B cell (primary cell): ENCODE measurements around the gene USP26. TPM values are rescaled to one million over a fixed set of nuclear protein-coding genes. Genes with fewer than 3 reads are reported as not detected.

Experiments
- ATAC-seq: fragments of 200-7000 bp; cut with Tn5 transposase; one replicate; pipeline ENCODE4 v1.10.0; 2021; ENCODE audit warnings: low read depth, mild to moderate bottlenecking, moderate number of reproducible peaks, moderate library complexity
- CTCF ChIA-PET: fragments of 350-600 bp; sonication (Branson Sonifier 250); formaldehyde crosslinking; loops from one replicate; lab custom pipeline; 2021; ENCODE audit warnings: antibody characterized with exemption, inconsistent platforms; lab: Charles Lee
- POLR2A ChIA-PET: fragments of 350-600 bp; sonication (Branson Sonifier 250); formaldehyde crosslinking; loops from one replicate; lab custom pipeline; 2021; ENCODE audit warnings: antibody characterized with exemption; lab: Charles Lee
- DNase-seq: peaks from one replicate; pipeline ENCODE4 v3.0.0; 2013
- H2AFZ ChIP-seq: 2 replicates; pipeline ENCODE4 v1.6.1; 2012; ENCODE audit warnings: mild to moderate bottlenecking, low read depth, low read length; ENCODE audit not compliant: insufficient read depth, poor library complexity, severe bottlenecking
- H3K27ac ChIP-seq, 2 donors: 1 replicate in 1 of 2; 2 replicates in 1 of 2; pipeline ENCODE4 v1.5.1; 2012 to 2013; ENCODE audit warnings: low read length in 2 of 2, mild to moderate bottlenecking in 2 of 2, moderate library complexity in 1 of 2
- H3K27me3 ChIP-seq, 4 experiments: fragments of 200-600 bp in 1 of 4; sonication (generic) in 1 of 4; replicated peaks in 1 of 4; 1 replicate in 2 of 4; 2 replicates in 2 of 4; pipeline versions ENCODE4 v1.6.1 to v1.7.0; 2013 to 2016; ENCODE audit warnings: low read length in 3 of 4, mild to moderate bottlenecking in 2 of 4, mixed read lengths in 1 of 4, moderate library complexity in 1 of 4; ENCODE audit not compliant: insufficient read depth in 4 of 4, control insufficient read depth in 3 of 4; ENCODE audit errors: control extremely low read depth in 1 of 4
- H3K36me3 ChIP-seq, 2 experiments: replicated peaks in 1 of 2; 1 replicate in 1 of 2; 2 replicates in 1 of 2; pipeline versions ENCODE4 v1.6.1 to v1.7.1; 2013; ENCODE audit warnings: low read length in 1 of 2; ENCODE audit not compliant: insufficient read depth in 2 of 2, control insufficient read depth in 1 of 2; ENCODE audit errors: control extremely low read depth in 1 of 2, extremely low read depth in 1 of 2
- H3K4me1 ChIP-seq, 2 donors: fragments of 200-600 bp in 1 of 2; sonication (generic) in 1 of 2; 1 replicate in 1 of 2; 2 replicates in 1 of 2; pipeline versions ENCODE4 v1.5.1 to v1.6.1; 2013 to 2017; ENCODE audit warnings: low read length in 2 of 2; ENCODE audit not compliant: control insufficient read depth in 2 of 2, insufficient read depth in 2 of 2
- H3K4me2 ChIP-seq: replicated peaks from 2 replicates; pipeline ENCODE3; 2012; ENCODE audit warnings: mild to moderate bottlenecking, low read depth, low read length; ENCODE audit not compliant: poor library complexity, severe bottlenecking
- H3K4me3 ChIP-seq, 5 experiments: fragments of 200-600 bp in 1 of 5; sonication (generic) in 1 of 5; 1 replicate in 3 of 5; 2 replicates in 2 of 5; pipeline versions ENCODE4 v1.5.1 to v1.7.0; 2011 to 2016; ENCODE audit warnings: low read length in 4 of 5, mild to moderate bottlenecking in 4 of 5, low read depth in 2 of 5, control low read depth in 1 of 5, moderate library complexity in 1 of 5; ENCODE audit not compliant: insufficient read depth in 1 of 5; ENCODE audit errors: control extremely low read depth in 1 of 5, extremely low read depth in 1 of 5
- H3K79me2 ChIP-seq: fragments of 200-600 bp; sonication (generic); one replicate; pipeline ENCODE4 v1.6.0; 2016; ENCODE audit warnings: low read length; ENCODE audit not compliant: control insufficient read depth, insufficient read depth
- H3K9ac ChIP-seq: fragments of 200-600 bp; sonication (generic); 2 replicates; pipeline ENCODE4 v1.6.1; 2017; ENCODE audit warnings: mild to moderate bottlenecking, low read length, moderate library complexity
- H3K9me3 ChIP-seq, 3 donors: one replicate each; pipeline versions ENCODE4 v1.6.1 to v1.7.1; 2013; ENCODE audit warnings: low read length in 2 of 3; ENCODE audit not compliant: control insufficient read depth in 2 of 3, insufficient read depth in 1 of 3; ENCODE audit errors: control extremely low read depth in 1 of 3
- H4K20me1 ChIP-seq: 2 replicates; pipeline ENCODE4 v1.6.0; 2012; ENCODE audit warnings: mild to moderate bottlenecking, low read length; ENCODE audit not compliant: insufficient read depth, control insufficient read depth, poor library complexity, severe bottlenecking
- H3K27ac Mint-ChIP-seq: one replicate; pipeline ENCODE4 v1.8.0; 2021; ENCODE audit warnings: mixed read lengths
- H3K27me3 Mint-ChIP-seq: one replicate; pipeline ENCODE4 v1.8.0; 2021; ENCODE audit warnings: mixed read lengths
- H3K4me1 Mint-ChIP-seq: one replicate; pipeline ENCODE4 v1.8.0; 2021; ENCODE audit warnings: mixed read lengths
- H3K4me3 Mint-ChIP-seq: one replicate; pipeline ENCODE4 v1.8.0; 2021; ENCODE audit warnings: mixed read lengths
- H3K9me3 Mint-ChIP-seq: one replicate; pipeline ENCODE4 v1.8.0; 2022; ENCODE audit warnings: mixed read lengths; ENCODE audit not compliant: insufficient read depth
- EZH2 ChIP-seq: IDR thresholded peaks from 2 replicates; pipeline ENCODE4 v1.6.1; 2012; ENCODE audit warnings: borderline replicate concordance, low read depth, mild to moderate bottlenecking, moderate library complexity, low read length; ENCODE audit not compliant: insufficient read depth, poor library complexity, severe bottlenecking
- WGBS: methylation state at CpG from one replicate; pipeline ENCODE4 v1.1.5; 2013; ENCODE audit warnings: missing lambda C conversion rate; ENCODE audit not compliant: insufficient coverage; 5-methylcytosine and 5-hydroxymethylcytosine counted together
- intact Hi-C: fragments of 100-400 bp; cut with micrococcal nuclease; formaldehyde crosslinking; loops from one replicate; pipeline ENCODE4 v1.10.0; 2022
- polyA plus RNA-seq: library from polyadenylated mRNA; depleted of rRNA; stranded (reverse); fragments of >200 nt; gene quantifications from 2 replicates; pipeline ENCODE4 v1.2.3, GENCODE V29; 2012
- total RNA-seq, 2 donors: library from RNA; stranded (reverse); fragments of 120-200 nt in 1 of 2; gene quantifications; 1 replicate in 1 of 2; 2 replicates in 1 of 2; pipeline versions ENCODE4 v1.2.3 to v1.2.4, GENCODE V29; 2013 to 2022
- TF ChIP-seq, protein P1 (sequence below): fragments of 200-600 bp; IDR thresholded peaks from one replicate; pipeline ENCODE4 v1.8.0; 2022; ENCODE audit warnings: antibody characterized with exemption, mild to moderate bottlenecking

The USP26 gene
- total and polyA plus RNA-seq, 2 donors (not counting 1 experiment from before 2014, with no cell fraction given) = not detected

DNA sequence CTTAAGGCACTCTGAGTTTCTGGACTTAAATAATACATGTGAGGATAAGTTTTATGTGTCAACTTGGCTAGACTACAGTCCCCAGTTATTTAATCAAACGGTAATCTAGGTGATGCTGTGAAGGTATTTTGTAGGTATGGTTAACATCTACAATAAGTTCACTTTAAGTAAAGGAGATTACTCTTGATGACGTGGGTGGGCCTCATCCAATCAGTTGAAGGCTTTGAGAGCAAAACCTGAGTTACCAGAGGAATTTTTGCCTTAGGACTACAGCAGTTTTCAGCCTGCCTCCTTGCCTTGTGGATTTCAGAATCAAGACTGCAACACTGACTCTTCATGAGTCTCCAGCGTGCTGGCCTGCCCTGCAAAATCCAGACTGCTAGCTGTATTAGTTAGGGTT lies 78.7 kb downstream of the USP26 start:
- no peak overlapping the region for H3K27ac ChIP-seq
- ATAC-seq = no peak
- no peak overlapping the region for H3K27ac Mint-ChIP-seq
- H3K27me3 ChIP-seq = no peaks in the 10 kb centered on the region
- no peak overlapping the region for H3K4me2 ChIP-seq
- intact Hi-C loops = no loop called here
- H3K9me3 ChIP-seq = no peaks in the 10 kb centered on the region
- no peak overlapping the region for H3K4me3 ChIP-seq
- no peak overlapping the region for H3K9ac ChIP-seq
- H2AFZ ChIP-seq = no peak overlapping the region
- H3K79me2 ChIP-seq = no peaks in the 10 kb centered on the region
- CTCF ChIA-PET = no interaction called here
- DNase-seq = no peak
- 90% methylated on average over 2 of the region's 3 CpGs for WGBS
- TF ChIP-seq, protein P1, sequence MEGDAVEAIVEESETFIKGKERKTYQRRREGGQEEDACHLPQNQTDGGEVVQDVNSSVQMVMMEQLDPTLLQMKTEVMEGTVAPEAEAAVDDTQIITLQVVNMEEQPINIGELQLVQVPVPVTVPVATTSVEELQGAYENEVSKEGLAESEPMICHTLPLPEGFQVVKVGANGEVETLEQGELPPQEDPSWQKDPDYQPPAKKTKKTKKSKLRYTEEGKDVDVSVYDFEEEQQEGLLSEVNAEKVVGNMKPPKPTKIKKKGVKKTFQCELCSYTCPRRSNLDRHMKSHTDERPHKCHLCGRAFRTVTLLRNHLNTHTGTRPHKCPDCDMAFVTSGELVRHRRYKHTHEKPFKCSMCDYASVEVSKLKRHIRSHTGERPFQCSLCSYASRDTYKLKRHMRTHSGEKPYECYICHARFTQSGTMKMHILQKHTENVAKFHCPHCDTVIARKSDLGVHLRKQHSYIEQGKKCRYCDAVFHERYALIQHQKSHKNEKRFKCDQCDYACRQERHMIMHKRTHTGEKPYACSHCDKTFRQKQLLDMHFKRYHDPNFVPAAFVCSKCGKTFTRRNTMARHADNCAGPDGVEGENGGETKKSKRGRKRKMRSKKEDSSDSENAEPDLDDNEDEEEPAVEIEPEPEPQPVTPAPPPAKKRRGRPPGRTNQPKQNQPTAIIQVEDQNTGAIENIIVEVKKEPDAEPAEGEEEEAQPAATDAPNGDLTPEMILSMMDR = no peak
- TF ChIP-seq EZH2 = no peak
- H4K20me1 ChIP-seq = no peaks in the 10 kb centered on the region
- no peaks in the 10 kb centered on the region for H3K9me3 Mint-ChIP-seq
- H3K36me3 ChIP-seq = no peaks in the 10 kb centered on the region
- H3K4me1 ChIP-seq = no peaks in the 10 kb centered on the region
- H3K4me1 Mint-ChIP-seq = no peaks in the 10 kb centered on the region
- H3K27me3 Mint-ChIP-seq = no peaks in the 10 kb centered on the region
- POLR2A ChIA-PET = no interaction called here
- no peak overlapping the region for H3K4me3 Mint-ChIP-seq

DNA sequence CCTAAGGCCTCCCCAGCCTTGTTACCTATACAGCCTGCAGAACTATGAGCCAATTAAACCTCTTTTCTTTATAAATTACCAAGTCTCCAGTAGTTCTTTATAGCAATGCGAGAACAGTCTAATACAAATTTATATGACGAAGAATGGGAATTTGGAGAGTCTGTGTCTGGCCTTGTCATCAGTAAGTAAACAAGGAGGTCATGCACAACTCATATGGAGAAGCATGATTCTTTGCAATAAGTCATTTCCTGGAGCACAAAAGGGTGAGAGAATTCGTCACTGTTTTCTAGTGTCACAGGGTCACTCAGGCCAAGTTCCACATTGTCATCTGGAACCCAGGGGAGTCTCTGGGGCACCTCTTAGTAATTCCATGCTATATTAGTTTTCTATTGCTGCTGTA lies 89.5 kb downstream of the USP26 start:
- Histone ChIP-seq H2AFZ (no peak overlapping the region), H3K27me3 (no peaks in the 10 kb centered on the region), H4K20me1 (no peaks in the 10 kb centered on the region), H3K9me3 (no peaks in the 10 kb centered on the region), H3K4me2 (no peak overlapping the region), H3K4me3 (no peak overlapping the region), H3K36me3 (no peaks in the 10 kb centered on the region), H3K27ac (no peak overlapping the region), H3K4me1 (no peaks in the 10 kb centered on the region), H3K9ac (no peak overlapping the region), H3K79me2 (no peaks in the 10 kb centered on the region)
- Mint-ChIP-seq H3K27ac (no peak overlapping the region), H3K9me3 (no peaks in the 10 kb centered on the region), H3K4me1 (no peaks in the 10 kb centered on the region), H3K4me3 (no peak overlapping the region), H3K27me3 (no peaks in the 10 kb centered on the region)
- ChIA-PET POLR2A (no interaction called here), CTCF (no interaction called here)
- no peak for TF ChIP-seq EZH2
- TF ChIP-seq, protein P1 = no peak
- ATAC-seq (no peak), DNase-seq (no peak)
- 83% methylated on average over 1 of the region's 3 CpGs for WGBS
- intact Hi-C loops = no loop called here
